CD14-positive monocyte (primary cell): ENCODE measurements around the gene RAB20. TPM values are rescaled to one million over a fixed set of nuclear protein-coding genes. Genes with fewer than 3 reads are reported as not detected.

ENCODE experiments used
- DNase-seq, 3 donors: peaks; one replicate each; pipeline ENCODE4 v3.0.0-alpha.2; 2011 to 2022
- H2AFZ ChIP-seq: 2 replicates; pipeline ENCODE4 v1.6.0; 2012; ENCODE audit warnings: mild to moderate bottlenecking, low read depth, low read length, inconsistent platforms; ENCODE audit not compliant: insufficient read depth, poor library complexity, severe bottlenecking
- H3K27ac ChIP-seq, 2 donors: 1 replicate in 1 of 2; 2 replicates in 1 of 2; pipeline ENCODE4 v1.5.1; 2012 to 2013; ENCODE audit warnings: low read length in 2 of 2, control low read depth in 1 of 2, inconsistent platforms in 1 of 2, low read depth in 1 of 2, mild to moderate bottlenecking in 1 of 2
- H3K27me3 ChIP-seq, 2 donors: one replicate each; pipeline versions ENCODE4 v1.6.0 to v1.6.1; 2011 to 2013; ENCODE audit warnings: low read length in 2 of 2; ENCODE audit not compliant: control insufficient read depth in 2 of 2, insufficient read depth in 2 of 2
- H3K36me3 ChIP-seq, 2 donors: replicated peaks in 1 of 2; 1 replicate in 1 of 2; 2 replicates in 1 of 2; pipeline versions ENCODE4 v1.5.1 to v1.6.1; 2012 to 2013; ENCODE audit warnings: low read length in 2 of 2, control low read depth in 1 of 2, inconsistent platforms in 1 of 2, mild to moderate bottlenecking in 1 of 2; ENCODE audit not compliant: insufficient read depth in 2 of 2, control insufficient read depth in 1 of 2
- H3K4me1 ChIP-seq, 2 donors: 1 replicate in 1 of 2; 2 replicates in 1 of 2; pipeline versions ENCODE4 v1.5.1 to v1.6.1; 2012 to 2013; ENCODE audit warnings: low read length in 2 of 2, control low read depth in 1 of 2, inconsistent platforms in 1 of 2, mild to moderate bottlenecking in 1 of 2, moderate library complexity in 1 of 2; ENCODE audit not compliant: insufficient read depth in 2 of 2, control insufficient read depth in 1 of 2
- H3K4me2 ChIP-seq: replicated peaks from 2 replicates; pipeline ENCODE3; 2012; ENCODE audit warnings: low read length, moderate library complexity, mild to moderate bottlenecking; ENCODE audit not compliant: poor library complexity, severe bottlenecking; ENCODE audit errors: extremely low read depth
- H3K4me3 ChIP-seq, 3 experiments: fragments of 200-600 bp in 1 of 3; sonication (generic) in 1 of 3; replicated peaks in 1 of 3; 1 replicate in 2 of 3; 2 replicates in 1 of 3; pipeline ENCODE4 v1.5.1; 2011 to 2013; ENCODE audit warnings: low read length in 3 of 3, mild to moderate bottlenecking in 3 of 3, control low read depth in 2 of 3, low read depth in 2 of 3, inconsistent platforms in 1 of 3, moderate library complexity in 1 of 3
- H3K79me2 ChIP-seq: 2 replicates; pipeline ENCODE4 v1.6.0; 2012; ENCODE audit warnings: mild to moderate bottlenecking, control low read depth, inconsistent platforms, low read length, moderate library complexity; ENCODE audit not compliant: insufficient read depth
- H3K9ac ChIP-seq: 2 replicates; pipeline ENCODE4 v1.6.0; 2017; ENCODE audit warnings: low read length, mild to moderate bottlenecking; ENCODE audit not compliant: insufficient read depth, poor library complexity, severe bottlenecking
- H3K9me3 ChIP-seq, 2 donors: replicated peaks in 1 of 2; 1 replicate in 1 of 2; 2 replicates in 1 of 2; pipeline versions ENCODE4 v1.5.1 to v1.6.1; 2012 to 2013; ENCODE audit warnings: low read length in 2 of 2, control low read depth in 1 of 2; ENCODE audit not compliant: control insufficient read depth in 1 of 2, insufficient read depth in 1 of 2
- H4K20me1 ChIP-seq: 2 replicates; pipeline ENCODE4 v1.6.0; 2012; ENCODE audit warnings: mild to moderate bottlenecking, low read length, control low read depth, moderate library complexity; ENCODE audit not compliant: insufficient read depth
- H3K27ac Mint-ChIP-seq, 7 donors: one replicate each; pipeline ENCODE4 v1.8.0; 2020; ENCODE audit warnings: mild to moderate bottlenecking in 7 of 7, mixed read lengths in 7 of 7, moderate library complexity in 6 of 7, inconsistent platforms in 2 of 7
- H3K27me3 Mint-ChIP-seq, 3 donors: one replicate each; pipeline ENCODE4 v1.8.0; 2021 to 2022; ENCODE audit warnings: low read depth in 3 of 3, mild to moderate bottlenecking in 3 of 3, mixed read lengths in 3 of 3, moderate library complexity in 3 of 3, inconsistent platforms in 1 of 3
- H3K36me3 Mint-ChIP-seq, 2 donors: one replicate each; pipeline ENCODE4 v1.8.0; 2020; ENCODE audit warnings: mixed read lengths in 2 of 2, inconsistent platforms in 1 of 2, mild to moderate bottlenecking in 1 of 2
- H3K4me1 Mint-ChIP-seq: one replicate; pipeline ENCODE4 v1.8.0; 2020; ENCODE audit warnings: mild to moderate bottlenecking, mixed read lengths
- H3K4me3 Mint-ChIP-seq, 2 donors: one replicate each; pipeline ENCODE4 v1.8.0; 2020; ENCODE audit warnings: mild to moderate bottlenecking in 2 of 2, mixed read lengths in 2 of 2, moderate library complexity in 1 of 2
- H3K9me3 Mint-ChIP-seq, 7 donors: one replicate each; pipeline ENCODE4 v1.8.0; 2020 to 2022; ENCODE audit warnings: mixed read lengths in 7 of 7, mild to moderate bottlenecking in 6 of 7, moderate library complexity in 6 of 7, inconsistent platforms in 2 of 7
- CTCF ChIP-seq: fragments of 200-600 bp; IDR thresholded peaks from one replicate; pipeline ENCODE4 v1.8.0; 2022; ENCODE audit warnings: antibody characterized with exemption, mild to moderate bottlenecking
- WGBS: methylation state at CpG from one replicate; pipeline ENCODE4 v1.1.5; 2013; ENCODE audit warnings: missing lambda C conversion rate; ENCODE audit not compliant: insufficient coverage; 5-methylcytosine and 5-hydroxymethylcytosine counted together
- intact Hi-C, 2 donors: fragments of 100-400 bp; cut with micrococcal nuclease; formaldehyde crosslinking; loops; one replicate each; pipeline versions ENCODE4 v1.15.0 to v1.15.1; 2023
- polyA plus RNA-seq, 3 donors: library from polyadenylated mRNA; depleted of rRNA in 1 of 3; unstranded in 2 of 3; stranded (reverse) in 1 of 3; fragments of 300-500 nt in 2 of 3; fragments of >200 nt in 1 of 3; fragmentation: Illumina TruSeq in 2 of 3; gene quantifications; 1 replicate in 2 of 3; 2 replicates in 1 of 3; pipeline ENCODE4 v1.2.3, GENCODE V29; 2012 to 2021

The RAB20 gene
- polyA plus RNA-seq, 3 donors: 37.8 to 77.5 (median 43.1) TPM

DNA sequence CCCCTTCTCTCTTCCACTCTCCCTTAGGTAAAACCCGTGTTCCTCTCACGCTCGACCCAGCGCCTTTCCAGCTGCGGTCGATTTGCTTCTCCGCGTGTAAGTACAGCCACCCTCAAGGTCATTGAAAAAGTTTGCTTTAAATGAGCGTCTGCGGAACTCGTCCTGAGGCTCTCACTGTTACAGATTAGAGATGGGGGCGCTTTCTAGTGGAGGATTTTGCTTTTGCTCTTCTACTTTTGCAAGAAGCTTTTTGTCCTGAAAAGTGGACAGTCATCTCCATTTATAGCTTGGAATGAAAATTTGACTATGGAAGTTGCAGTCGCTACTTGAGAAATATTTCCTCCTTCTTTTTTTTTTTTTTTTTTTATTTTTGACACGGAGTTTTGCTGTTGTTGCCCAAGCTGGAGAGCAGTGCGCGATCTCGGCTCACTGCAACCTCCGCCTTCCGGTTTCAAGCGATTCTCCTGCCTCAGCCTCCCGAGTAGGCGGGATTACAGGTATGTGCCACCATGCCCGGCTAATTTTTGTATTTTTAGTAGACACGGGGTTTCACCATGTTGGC lies 595 bp upstream of the RAB20 start:
- WGBS: 4% methylated on average over 17 of the region's 24 CpGs

More for the DNA sequence above, 595 bp upstream of the RAB20 start:
- Mint-ChIP-seq H3K36me3 (peaks cover 24 to 32% of the 10 kb centered on the region in 2 donors), H3K27ac (peak overlapping the region; percentile 93 to 97 (median 95)), H3K4me1 (peaks cover 53% of the 10 kb centered on the region), H3K9me3 (peaks cover 0 to under 1% (median 0%) of the 10 kb centered on the region in 7 donors), H3K27me3 (peaks cover 0 to 3% (median 1%) of the 10 kb centered on the region in 3 donors), H3K4me3 (peak overlapping the region; percentile 92 to 95)
- no peaks in the 10 kb centered on the region for H3K27me3 ChIP-seq
- H3K4me1 ChIP-seq: peaks cover 28 to 57% of the 10 kb centered on the region in 2 donors
- H3K36me3 ChIP-seq: peaks cover 5 to 16% of the 10 kb centered on the region in 2 donors
- no peak for TF ChIP-seq CTCF
- H3K27ac ChIP-seq: peak overlapping the region; percentile 85 to 92
- no peaks in the 10 kb centered on the region for H3K9me3 ChIP-seq
- H3K79me2 ChIP-seq: peaks cover 63% of the 10 kb centered on the region
- H3K4me2 ChIP-seq: peak overlapping the region; percentile 83
- intact Hi-C loops: loop anchor here (2.0 to 10.0 kb wide), 5 partner anchors 40 to 153 kb away; partner anchors contain the start of gene ING1 (in 1 of the 2)
- no peak for DNase-seq
- H2AFZ ChIP-seq: peak overlapping the region; percentile 80
- H3K9ac ChIP-seq: peak overlapping the region; percentile 63
- peaks cover 42% of the 10 kb centered on the region for H4K20me1 ChIP-seq
- H3K4me3 ChIP-seq: peak overlapping the region; percentile 54 to 93 (median 76)
